Fibroblast of lung (primary cell): ENCODE data around the gene BMP6. TPM values are rescaled to one million over a fixed set of nuclear protein-coding genes. Genes with fewer than 3 reads are reported as not detected.

ENCODE experiments used
- DNase-seq, 2 donors: peaks; one replicate each; pipeline versions ENCODE4 v3.0.0 to v3.0.0-alpha.2; 2010; ENCODE audit warnings: low read depth in 2 of 2
- H2AFZ ChIP-seq: 2 replicates; pipeline ENCODE4 v1.5.1; 2012; ENCODE audit warnings: low read length, control low read depth, inconsistent platforms
- H3K27ac ChIP-seq: 2 replicates; pipeline ENCODE4 v1.5.1; 2011; ENCODE audit warnings: low read length, control low read depth; ENCODE audit not compliant: insufficient read depth
- H3K27me3 ChIP-seq: 2 replicates; pipeline ENCODE4 v1.5.1; 2011; ENCODE audit warnings: mild to moderate bottlenecking, low read length; ENCODE audit not compliant: control insufficient read depth, insufficient read depth
- H3K36me3 ChIP-seq: 2 replicates; pipeline ENCODE4 v1.5.1; 2011; ENCODE audit warnings: low read length; ENCODE audit not compliant: control insufficient read depth, insufficient read depth
- H3K4me1 ChIP-seq: 2 replicates; pipeline ENCODE4 v1.5.1; 2011; ENCODE audit warnings: low read length; ENCODE audit not compliant: control insufficient read depth, insufficient read depth; ENCODE audit errors: extremely low read depth
- H3K4me2 ChIP-seq: 2 replicates; pipeline ENCODE4 v1.5.1; 2011; ENCODE audit warnings: low read length, control low read depth; ENCODE audit not compliant: insufficient read depth; ENCODE audit errors: extremely low read depth
- H3K4me3 ChIP-seq, 4 experiments: fragments of 200-600 bp in 1 of 4; sonication (generic) in 1 of 4; replicated peaks in 1 of 4; 2 replicates each; pipeline ENCODE4 v1.5.1; 2011 to 2016; ENCODE audit warnings: low read length in 4 of 4, low read depth in 3 of 4, mild to moderate bottlenecking in 3 of 4, control low read depth in 2 of 4, inconsistent platforms in 1 of 4, mixed read lengths in 1 of 4; ENCODE audit not compliant: insufficient read depth in 1 of 4; ENCODE audit errors: control extremely low read depth in 1 of 4
- H3K79me2 ChIP-seq: 2 replicates; pipeline ENCODE4 v1.5.1; 2012; ENCODE audit warnings: mild to moderate bottlenecking, low read length, inconsistent platforms; ENCODE audit not compliant: control insufficient read depth, insufficient read depth
- H3K9ac ChIP-seq: 2 replicates; pipeline ENCODE4 v1.5.1; 2011; ENCODE audit warnings: mild to moderate bottlenecking, low read length, control low read depth; ENCODE audit not compliant: insufficient read depth
- H3K9me3 ChIP-seq: 2 replicates; pipeline ENCODE4 v1.5.1; 2012; ENCODE audit warnings: low read depth, low read length; ENCODE audit not compliant: control insufficient read depth, insufficient read depth
- H4K20me1 ChIP-seq: 2 replicates; pipeline ENCODE4 v1.5.1; 2011; ENCODE audit warnings: low read length; ENCODE audit not compliant: control insufficient read depth, insufficient read depth; ENCODE audit errors: extremely low read depth
- EZH2 ChIP-seq: IDR thresholded peaks from 2 replicates; pipeline ENCODE4 v1.5.1; 2012; ENCODE audit warnings: low read length, control low read depth, mild to moderate bottlenecking; ENCODE audit errors: missing control alignments
- polyA plus RNA-seq, 2 donors: library from polyadenylated mRNA; depleted of rRNA in 1 of 2; stranded (reverse) in 1 of 2; unstranded in 1 of 2; fragments of >200 nt; gene quantifications; 2 replicates each; pipeline ENCODE4 v1.2.1, GENCODE V29; 2011 to 2012; ENCODE audit warnings: missing spikeins in 1 of 2
- total RNA-seq: library from RNA; depleted of rRNA; stranded (reverse); fragments of >200 nt; gene quantifications from 2 replicates; pipeline ENCODE4 v1.2.1, GENCODE V29; 2014
- TF ChIP-seq, protein P1 (sequence below), 2 donors: IDR thresholded peaks in 1 of 2; conservative IDR thresholded peaks in 1 of 2; 1 replicate in 1 of 2; 2 replicates in 1 of 2; pipeline ENCODE4 v1.5.1; 2011 to 2012; ENCODE audit warnings: low read length in 2 of 2, control low read depth in 1 of 2, inconsistent platforms in 1 of 2, low read depth in 1 of 2, mild to moderate bottlenecking in 1 of 2

Gene BMP6
- total and polyA plus RNA-seq, 2 donors (not counting 1 experiment from before 2014, with no cell fraction given), result under 0.01 to 0.20 TPM

DNA sequence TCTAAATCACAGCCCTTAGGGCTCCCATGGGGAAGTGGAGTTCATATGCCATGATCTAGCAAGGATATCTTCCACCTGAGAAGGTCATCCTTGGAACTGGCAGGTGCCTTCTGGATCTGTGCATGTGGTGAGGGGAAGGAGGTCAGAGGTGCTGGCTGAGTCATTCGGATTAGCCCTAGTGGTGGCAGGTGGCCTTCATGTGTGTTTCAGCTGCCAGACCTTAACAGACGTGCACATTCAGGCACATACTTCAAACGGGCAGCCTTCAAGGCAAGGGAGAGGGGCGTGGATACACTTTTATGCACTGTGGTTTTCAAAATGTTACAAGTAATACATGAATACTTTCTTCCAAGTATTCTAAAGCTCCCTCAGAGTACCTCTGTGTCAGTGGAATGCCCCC is 51.2 kb downstream of the BMP6 start:
- Histone ChIP-seq H3K4me3 (no peak overlapping the region), H3K4me1 (no peaks in the 10 kb centered on the region), H4K20me1 (no peaks in the 10 kb centered on the region), H2AFZ (no peak overlapping the region), H3K27ac (no peak overlapping the region), H3K9ac (no peak overlapping the region), H3K79me2 (no peaks in the 10 kb centered on the region), H3K36me3 (no peaks in the 10 kb centered on the region), H3K9me3 (no peaks in the 10 kb centered on the region), H3K27me3 (no peaks in the 10 kb centered on the region), H3K4me2 (no peak overlapping the region)
- TF ChIP-seq, protein P1, sequence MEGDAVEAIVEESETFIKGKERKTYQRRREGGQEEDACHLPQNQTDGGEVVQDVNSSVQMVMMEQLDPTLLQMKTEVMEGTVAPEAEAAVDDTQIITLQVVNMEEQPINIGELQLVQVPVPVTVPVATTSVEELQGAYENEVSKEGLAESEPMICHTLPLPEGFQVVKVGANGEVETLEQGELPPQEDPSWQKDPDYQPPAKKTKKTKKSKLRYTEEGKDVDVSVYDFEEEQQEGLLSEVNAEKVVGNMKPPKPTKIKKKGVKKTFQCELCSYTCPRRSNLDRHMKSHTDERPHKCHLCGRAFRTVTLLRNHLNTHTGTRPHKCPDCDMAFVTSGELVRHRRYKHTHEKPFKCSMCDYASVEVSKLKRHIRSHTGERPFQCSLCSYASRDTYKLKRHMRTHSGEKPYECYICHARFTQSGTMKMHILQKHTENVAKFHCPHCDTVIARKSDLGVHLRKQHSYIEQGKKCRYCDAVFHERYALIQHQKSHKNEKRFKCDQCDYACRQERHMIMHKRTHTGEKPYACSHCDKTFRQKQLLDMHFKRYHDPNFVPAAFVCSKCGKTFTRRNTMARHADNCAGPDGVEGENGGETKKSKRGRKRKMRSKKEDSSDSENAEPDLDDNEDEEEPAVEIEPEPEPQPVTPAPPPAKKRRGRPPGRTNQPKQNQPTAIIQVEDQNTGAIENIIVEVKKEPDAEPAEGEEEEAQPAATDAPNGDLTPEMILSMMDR (conservative IDR thresholded peaks at IDR 0.05 in 1 of 2, IDR thresholded peaks at IDR 0.05 in 1 of 2; ENCODE audit: low read depth in 1 of 2, low read length in 2 of 2), result no peak
- no peak for TF ChIP-seq EZH2
- no peak for DNase-seq

DNA sequence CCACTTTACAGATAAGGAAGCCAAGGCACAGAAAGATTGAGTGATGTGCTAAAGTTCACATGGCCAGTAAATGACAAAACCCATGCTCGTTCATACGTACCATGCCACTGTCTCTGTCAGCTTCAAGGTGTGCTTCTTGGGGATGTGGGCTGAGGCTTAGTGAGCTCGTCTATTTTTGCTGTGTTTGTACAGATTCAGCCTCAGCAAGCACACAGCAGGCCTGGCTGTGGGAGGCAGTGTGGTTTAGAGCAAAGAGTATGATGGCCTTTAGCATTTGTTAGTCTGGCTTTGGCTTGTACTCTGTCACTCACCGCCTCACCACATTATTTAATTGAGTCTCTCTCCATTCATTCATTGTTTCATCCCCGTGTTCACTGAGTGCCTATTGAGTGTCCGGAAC is 55.3 kb downstream of the BMP6 start:
- Histone ChIP-seq H3K4me3 (no peak overlapping the region), H3K4me2 (no peak overlapping the region), H3K79me2 (no peaks in the 10 kb centered on the region), H3K27me3 (no peaks in the 10 kb centered on the region), H3K9me3 (no peaks in the 10 kb centered on the region), H3K36me3 (no peaks in the 10 kb centered on the region), H3K4me1 (no peaks in the 10 kb centered on the region), H3K27ac (no peak overlapping the region), H4K20me1 (no peaks in the 10 kb centered on the region), H3K9ac (no peak overlapping the region), H2AFZ (no peak overlapping the region)
- TF ChIP-seq, protein P1 (conservative IDR thresholded peaks at IDR 0.05 in 1 of 2, IDR thresholded peaks at IDR 0.05 in 1 of 2; ENCODE audit: low read depth in 1 of 2, low read length in 2 of 2), result no peak
- TF ChIP-seq EZH2, result no peak
- no peak for DNase-seq

DNA sequence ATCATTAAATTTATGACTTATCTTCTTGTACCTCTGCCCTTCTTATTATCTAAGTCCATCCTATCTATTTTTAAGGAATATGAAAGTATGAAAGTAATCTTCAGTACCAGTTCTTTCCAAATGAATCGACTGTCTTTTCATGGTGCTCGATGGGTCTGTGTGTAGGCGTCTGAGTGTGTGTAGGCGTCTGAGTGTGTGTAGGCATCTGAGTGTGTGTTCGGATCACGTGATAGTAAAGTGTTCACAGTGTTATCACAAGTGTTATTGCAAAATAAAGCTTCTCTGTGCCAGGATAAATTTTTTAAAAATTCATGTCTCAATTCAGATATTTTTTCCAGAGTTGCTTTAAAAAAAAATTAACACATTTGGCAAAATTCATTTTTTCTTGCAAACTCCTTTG is 58.3 kb downstream of the BMP6 start:
- Histone ChIP-seq H3K36me3 (no peaks in the 10 kb centered on the region), H3K27ac (no peak overlapping the region), H3K4me2 (no peak overlapping the region), H3K9me3 (no peaks in the 10 kb centered on the region), H2AFZ (no peak overlapping the region), H3K79me2 (no peaks in the 10 kb centered on the region), H3K27me3 (no peaks in the 10 kb centered on the region), H3K4me3 (no peak overlapping the region), H3K9ac (no peak overlapping the region), H3K4me1 (no peaks in the 10 kb centered on the region), H4K20me1 (no peaks in the 10 kb centered on the region)
- TF ChIP-seq, protein P1 (conservative IDR thresholded peaks at IDR 0.05 in 1 of 2, IDR thresholded peaks at IDR 0.05 in 1 of 2; ENCODE audit: low read depth in 1 of 2, low read length in 2 of 2), result no peak
- TF ChIP-seq EZH2, result no peak
- DNase-seq, result no peak
